Stimulated activated CD4-positive, alpha-beta T cell treated with anti-CD3 and anti-CD28 coated beads, Interleukin-15, amount 100 ng/mL, for 24 hours (primary cell): Measurements from ENCODE around the gene NLRC4.
"Not testable (repeated sequence)": the region's sequence is repeated elsewhere in the genome, so short reads cannot be mapped to it uniquely, and the experiment has no call there.

Experiments used
- DNase-seq: peaks from one replicate; pipeline ENCODE4 v3.0.0-alpha.2; 2020

NLRC4 gene

GRCh38 chr2:32246911-32247310 lies 17.8 kb downstream of the NLRC4 start:
- DNase-seq, result no peak

- no peak for DNase-seq
Observed at GRCh38 chr2:32242331-32242730, 22.4 kb downstream of the NLRC4 start.

- no peak for DNase-seq
Observed at GRCh38 chr2:32237996-32238395, 26.7 kb downstream of the NLRC4 start.

- DNase-seq, result no peak
Observed at GRCh38 chr2:32237488-32237887, 27.2 kb downstream of the NLRC4 start.

- DNase-seq, result no peak
Observed at GRCh38 chr2:32235315-32235714, 29.4 kb downstream of the NLRC4 start.

GRCh38 chr2:32231959-32232358 lies 32.7 kb downstream of the NLRC4 start:
- no peak for DNase-seq

GRCh38 chr2:32229635-32230034 lies 35.1 kb downstream of the NLRC4 start:
- DNase-seq, result no peak

- DNase-seq, result no peak
Observed at GRCh38 chr2:32228181-32228580, 36.5 kb downstream of the NLRC4 start.

- DNase-seq, result no peak
Observed at GRCh38 chr2:32227492-32227891, 37.2 kb downstream of the NLRC4 start.

- no peak for DNase-seq
Observed at GRCh38 chr2:32222966-32223365, 41.7 kb downstream of the NLRC4 start.

GRCh38 chr2:32220445-32220844 lies 44.2 kb downstream of the NLRC4 start:
- no peak for DNase-seq

- no peak for DNase-seq
Observed at GRCh38 chr2:32212295-32212694, 52.4 kb downstream of the NLRC4 start.

GRCh38 chr2:32210767-32211408 lies 53.8 kb downstream of the NLRC4 start:
- DNase-seq, result no peak

- DNase-seq, result not testable (repeated sequence)
Observed at GRCh38 chr2:32203428-32203827, 61.3 kb downstream of the NLRC4 start.

GRCh38 chr2:32200814-32201213 lies 63.9 kb downstream of the NLRC4 start:
- DNase-seq, result no peak

GRCh38 chr2:32192418-32192817 lies 72.3 kb downstream of the NLRC4 start:
- DNase-seq, result no peak

GRCh38 chr2:32189011-32189410 lies 75.7 kb downstream of the NLRC4 start:
- DNase-seq, result no peak

GRCh38 chr2:32182667-32183066 lies 82.0 kb downstream of the NLRC4 start:
- DNase-seq, result no peak
